HepG2 (cell line): Measurements from ENCODE around the gene P3H3. TPM values are rescaled to one million over a fixed set of nuclear protein-coding genes. Genes with fewer than 3 reads are reported as not detected.

ENCODE experiments used
- ADNP ChIP-seq: sonication (generic); formaldehyde crosslinking; IDR thresholded peaks from 2 replicates; pipeline ENCODE4 v1.4.0; 2020; ENCODE audit warnings: missing genetic modification reagents
- BHLHE40 ChIP-seq: IDR thresholded peaks from 2 replicates; pipeline ENCODE4 v1.6.1; 2011; ENCODE audit warnings: low read length, improper control_type of control experiment
- DMAP1 ChIP-seq: IDR thresholded peaks from 2 replicates; pipeline ENCODE4 v1.6.1; 2016
- FOXM1 ChIP-seq: sonication (generic); formaldehyde crosslinking; IDR thresholded peaks from 2 replicates; pipeline ENCODE4 v1.5.0; 2020; ENCODE audit warnings: missing genetic modification reagents
- JUN ChIP-seq: sonication (generic); formaldehyde crosslinking; IDR thresholded peaks from 2 replicates; pipeline ENCODE4 v1.4.0; 2020; ENCODE audit warnings: mild to moderate bottlenecking, missing genetic modification reagents
- MAX ChIP-seq: IDR thresholded peaks from 2 replicates; pipeline ENCODE4 v1.6.1; 2012; ENCODE audit warnings: inconsistent platforms
- MIER2 ChIP-seq: IDR thresholded peaks from 2 replicates; pipeline ENCODE4 v1.6.1; 2016; ENCODE audit warnings: missing biosample characterization, missing genetic modification reagents
- MTA3 ChIP-seq: sonication (generic); formaldehyde crosslinking; IDR thresholded peaks from 2 replicates; pipeline ENCODE4 v1.4.0; 2020; ENCODE audit warnings: missing genetic modification reagents
- NCOA5 ChIP-seq: sonication (generic); formaldehyde crosslinking; IDR thresholded peaks from 2 replicates; pipeline ENCODE4 v1.4.0; 2020; ENCODE audit warnings: missing genetic modification reagents
- NFATC3 ChIP-seq: sonication (generic); formaldehyde crosslinking; IDR thresholded peaks from 2 replicates; pipeline ENCODE4 v1.5.1; 2020; ENCODE audit warnings: mild to moderate bottlenecking, missing genetic modification reagents
- NR0B2 ChIP-seq: sonication (generic); formaldehyde crosslinking; IDR thresholded peaks from 2 replicates; pipeline ENCODE4 v1.4.0; 2020; ENCODE audit warnings: mild to moderate bottlenecking, missing genetic modification reagents
- ONECUT2 ChIP-seq: sonication (generic); formaldehyde crosslinking; IDR thresholded peaks from 2 replicates; pipeline ENCODE4 v1.4.0; 2020; ENCODE audit warnings: missing genetic modification reagents
- PTBP1 ChIP-seq: fragments of 200-400 bp; formaldehyde crosslinking; IDR thresholded peaks from 2 replicates; pipeline ENCODE4 v1.6.1; 2018; ENCODE audit warnings: low read length, low read depth; ENCODE audit not compliant: poor library complexity, severe bottlenecking
- RXRA ChIP-seq: sonication (generic); formaldehyde crosslinking; IDR thresholded peaks from 2 replicates; pipeline ENCODE4 v1.5.1; 2020; ENCODE audit warnings: missing genetic modification reagents
- SALL2 ChIP-seq: sonication (generic); formaldehyde crosslinking; IDR thresholded peaks from 2 replicates; pipeline ENCODE4 v1.8.1; 2023; ENCODE audit warnings: mild to moderate bottlenecking, missing genetic modification reagents, inconsistent platforms
- SIX4 ChIP-seq: sonication (generic); formaldehyde crosslinking; IDR thresholded peaks from 2 replicates; pipeline ENCODE4 v1.4.0; 2020; ENCODE audit warnings: missing genetic modification reagents
- SNAPC2 ChIP-seq: sonication (generic); formaldehyde crosslinking; IDR thresholded peaks from 2 replicates; pipeline ENCODE4 v1.8.1; 2022; ENCODE audit warnings: mild to moderate bottlenecking, missing genetic modification reagents
- TSC22D2 ChIP-seq: sonication (generic); formaldehyde crosslinking; IDR thresholded peaks from 2 replicates; pipeline ENCODE4 v1.5.1; 2020; ENCODE audit warnings: missing genetic modification reagents, mild to moderate bottlenecking, borderline replicate concordance
- USF2 ChIP-seq, 2 experiments: sonication (generic) in 1 of 2; formaldehyde crosslinking in 1 of 2; IDR thresholded peaks; 2 replicates each; pipeline versions ENCODE4 v1.5.1 to v1.6.1; 2011 to 2020; ENCODE audit warnings: borderline replicate concordance in 1 of 2, low read depth in 1 of 2, low read length in 1 of 2, mild to moderate bottlenecking in 1 of 2, missing genetic modification reagents in 1 of 2, moderate library complexity in 1 of 2
- ZBTB3 ChIP-seq: sonication (generic); formaldehyde crosslinking; IDR thresholded peaks from 2 replicates; pipeline ENCODE4 v1.4.0; 2020; ENCODE audit warnings: low read depth, mild to moderate bottlenecking, moderate library complexity, missing genetic modification reagents, borderline replicate concordance
- ZKSCAN8 ChIP-seq: IDR thresholded peaks from 2 replicates; pipeline ENCODE4 v1.6.1; 2016; ENCODE audit warnings: borderline replicate concordance, missing genetic modification reagents, missing compliant biosample characterization
- ZMYM3 ChIP-seq: sonication (generic); formaldehyde crosslinking; IDR thresholded peaks from 2 replicates; pipeline ENCODE4 v1.5.1; 2020; ENCODE audit warnings: mild to moderate bottlenecking, missing genetic modification reagents
- ZNF160 ChIP-seq: sonication (generic); formaldehyde crosslinking; IDR thresholded peaks from 2 replicates; pipeline ENCODE4 v1.8.0; 2022; ENCODE audit warnings: mild to moderate bottlenecking, inconsistent platforms, missing genetic modification reagents
- ZNF225 ChIP-seq: sonication (generic); formaldehyde crosslinking; IDR thresholded peaks from 2 replicates; pipeline ENCODE4 v1.4.0; 2020; ENCODE audit warnings: mild to moderate bottlenecking, missing genetic modification reagents
- ZNF354B ChIP-seq: sonication (generic); formaldehyde crosslinking; IDR thresholded peaks from 2 replicates; pipeline ENCODE4 v1.8.0; 2022; ENCODE audit warnings: mild to moderate bottlenecking, missing genetic modification reagents
- ZNF510 ChIP-seq: sonication (generic); formaldehyde crosslinking; IDR thresholded peaks from 2 replicates; pipeline ENCODE4 v1.4.0; 2020; ENCODE audit warnings: low read depth, mild to moderate bottlenecking, missing genetic modification reagents
- ZNF720 ChIP-seq: sonication (generic); formaldehyde crosslinking; IDR thresholded peaks from 2 replicates; pipeline ENCODE4 v1.4.0; 2020; ENCODE audit warnings: missing genetic modification reagents
- ZSCAN21 ChIP-seq: sonication (generic); formaldehyde crosslinking; IDR thresholded peaks from 2 replicates; pipeline ENCODE4 v1.8.0; 2022; ENCODE audit warnings: mild to moderate bottlenecking, missing genetic modification reagents, moderate library complexity, borderline replicate concordance
- polyA plus RNA-seq, 8 experiments: library from polyadenylated mRNA; depleted of rRNA in 3 of 8; stranded (reverse) in 7 of 8; unstranded in 1 of 8; fragments of >200 nt; fragmentation: Illumina TruSeq in 4 of 8; extraction: Trizol in 4 of 8; gene quantifications; 2 replicates each; pipeline versions ENCODE4 v1.2.1 to v1.2.3, GENCODE V29; 2011 to 2016; ENCODE audit warnings: low read depth in 4 of 8, missing spikeins in 1 of 8, mixed read lengths in 1 of 8; ENCODE audit not compliant: insufficient read depth in 1 of 8
- total RNA-seq, 5 experiments: library from RNA; depleted of rRNA; stranded (reverse); fragments of >200 nt; fragmentation: Illumina TruSeq; extraction: Trizol; gene quantifications; 2 replicates each; pipeline ENCODE4 v1.2.3, GENCODE V29; 2016; ENCODE audit warnings: low read depth in 1 of 5

Gene P3H3
- total and polyA plus RNA-seq, 2 of the 13 experiments (the other 11 are each of a cell fraction or from before 2014, with no cell fraction given): 20.1 to 20.5 TPM

- TF ChIP-seq SNAPC2 (CRISPR knock-in tag) (no peak), ADNP (no peak), SALL2 (CRISPR knock-in tag) (no peak), MAX (peak; percentile 86), MTA3 (CRISPR knock-in tag) (no peak), USF2 (IDR thresholded peaks at IDR 0.05; ENCODE audit: low read depth, low read length) (no peak), USF2 (CRISPR knock-in tag; IDR thresholded peaks at IDR 0.05; ENCODE audit: borderline replicate concordance) (0 out of 2 replicates have a peak, but pooled peaks have one; percentile 5), ZNF510 (CRISPR knock-in tag) (no peak; the same call in 1 of the 2 replicates), PTBP1 (peak; percentile 92), DMAP1 (CRISPR knock-in tag) (peak; percentile 54), NR0B2 (CRISPR knock-in tag) (0 out of 2 replicates have a peak, but pooled peaks have one; percentile 25), ZNF160 (CRISPR knock-in tag) (no peak), ZNF720 (no peak), NCOA5 (CRISPR knock-in tag) (no peak), FOXM1 (CRISPR knock-in tag) (no peak), SIX4 (CRISPR knock-in tag) (0 out of 2 replicates have a peak, but pooled peaks have one; percentile 11), BHLHE40 (peak; percentile 68; the same call in 1 of the 2 replicates), ZSCAN21 (CRISPR knock-in tag) (no peak; the same call in 1 of the 2 replicates), ZKSCAN8 (no peak), ZMYM3 (CRISPR knock-in tag) (peak; percentile 56; the same call in 1 of the 2 replicates), JUN (CRISPR knock-in tag) (0 out of 2 replicates have a peak, but pooled peaks have one; percentile 29), ONECUT2 (CRISPR knock-in tag) (no peak), ZNF354B (CRISPR knock-in tag) (no peak), ZNF225 (CRISPR knock-in tag) (no peak), MIER2 (CRISPR knock-in tag) (peak; percentile 61; the same call in 1 of the 2 replicates), TSC22D2 (no peak), ZBTB3 (CRISPR knock-in tag) (no peak), NFATC3 (CRISPR knock-in tag) (no peak), RXRA (CRISPR knock-in tag) (peak; percentile 64)
Measured at GRCh38 chr12:6778574-6779550, 49.3 kb upstream of the P3H3 start (continued).
